Left renal pelvis (tissue), 4 donors: ENCODE measurements around the gene IRF3. TPM values are rescaled to one million over a fixed set of nuclear protein-coding genes. Genes with fewer than 3 reads are reported as not detected.

Experiments
- DNase-seq, 4 donors: peaks; one replicate each; pipeline ENCODE4 v3.0.0-alpha.2; 2013; ENCODE audit warnings: low read depth in 4 of 4, low spot score in 3 of 4
- polyA plus RNA-seq, 4 donors: library from polyadenylated mRNA; unstranded; fragments of 120-200 nt; gene quantifications; one replicate each; pipeline ENCODE4 v1.2.1, GENCODE V29; 2013; ENCODE audit not compliant: insufficient read length in 4 of 4

IRF3 gene
- polyA plus RNA-seq, 4 donors = 39.3 to 84.9 (median 47.1) TPM

- DNase-seq = peak in 2 of 4 donors; percentile 85 to 87
These were observed 10.6 kb upstream of the IRF3 start for GRCh38 chr19:49676136-49676783.

DNA sequence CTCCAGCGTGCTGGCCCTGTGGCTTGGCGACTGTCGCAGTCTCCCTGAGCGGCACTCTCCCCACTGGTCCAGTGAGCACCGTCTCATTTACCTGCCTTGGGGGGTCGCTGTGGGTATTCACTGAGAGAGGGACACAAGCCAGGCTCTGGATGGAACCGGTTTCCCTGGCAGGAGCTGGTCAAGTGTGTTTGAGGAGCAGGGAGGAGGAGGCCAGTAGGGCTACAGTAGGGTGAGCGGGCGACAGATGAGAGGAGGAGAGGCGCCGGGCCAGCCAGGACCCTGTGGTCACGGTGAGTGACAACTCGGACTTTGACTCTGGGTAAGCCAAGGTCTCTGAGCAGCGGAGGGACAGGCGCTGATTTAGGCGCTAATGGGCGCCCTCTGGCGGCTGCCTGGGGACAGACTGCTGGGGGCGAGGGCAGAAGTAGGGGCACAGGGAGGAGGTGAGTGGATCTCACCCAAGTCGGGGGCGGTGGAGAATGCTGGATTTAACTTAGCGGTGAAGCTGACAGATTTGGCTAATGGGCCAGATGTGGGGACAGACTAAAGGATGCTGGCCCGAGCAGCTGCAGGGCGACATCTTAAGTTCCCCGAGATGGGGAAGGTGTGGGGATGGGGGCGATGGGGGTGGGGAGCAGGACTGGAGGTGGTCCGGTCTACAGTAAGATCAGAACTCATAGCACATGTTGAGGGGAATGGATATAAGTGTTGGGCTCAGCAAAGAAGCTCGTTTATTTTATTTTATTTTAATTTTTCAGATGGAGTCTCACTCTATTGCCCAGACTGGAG lies 6.7 kb upstream of the IRF3 start:
- no peak for DNase-seq

GRCh38 chr19:49669516-49669915 lies 3.9 kb upstream of the IRF3 start:
- no peak for DNase-seq

DNA sequence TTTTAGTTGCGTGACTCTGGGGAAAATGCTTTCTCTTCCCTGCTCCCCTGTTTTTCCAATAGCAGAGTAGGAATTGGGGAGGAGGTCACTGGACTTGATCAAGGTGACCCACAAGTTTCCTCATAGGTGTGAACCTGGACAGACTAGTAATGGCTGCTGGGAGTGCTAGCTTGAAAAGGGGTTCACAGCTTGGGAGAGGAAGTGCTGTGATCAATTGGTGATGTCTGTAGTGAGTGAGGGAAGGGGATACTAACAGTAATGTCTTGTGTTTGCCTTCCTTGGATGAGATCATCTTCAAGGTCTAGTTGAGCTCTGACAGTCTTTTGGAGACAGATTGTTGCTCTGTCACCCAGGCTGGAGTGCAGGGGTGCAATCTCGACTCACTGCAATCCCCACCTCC lies 1.8 kb upstream of the IRF3 start:
- no peak for DNase-seq

DNA sequence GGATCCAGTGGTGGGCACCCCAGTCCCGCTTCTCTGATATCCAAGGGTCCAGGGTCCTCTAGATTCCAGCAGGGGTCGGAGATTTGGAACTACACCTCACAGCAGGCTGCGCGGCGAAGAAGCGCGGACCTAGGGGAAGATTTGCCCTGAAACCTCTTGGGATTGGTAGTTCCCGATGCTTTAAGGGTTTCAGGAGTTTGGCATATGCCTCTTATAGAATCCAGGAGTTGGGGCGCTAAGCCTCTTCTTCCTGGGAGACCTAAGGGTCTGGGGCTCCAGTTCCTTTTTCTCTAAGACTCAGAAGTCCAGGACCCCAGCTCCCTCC lies 425 bp upstream of the IRF3 start:
- DNase-seq = no peak

DNA sequence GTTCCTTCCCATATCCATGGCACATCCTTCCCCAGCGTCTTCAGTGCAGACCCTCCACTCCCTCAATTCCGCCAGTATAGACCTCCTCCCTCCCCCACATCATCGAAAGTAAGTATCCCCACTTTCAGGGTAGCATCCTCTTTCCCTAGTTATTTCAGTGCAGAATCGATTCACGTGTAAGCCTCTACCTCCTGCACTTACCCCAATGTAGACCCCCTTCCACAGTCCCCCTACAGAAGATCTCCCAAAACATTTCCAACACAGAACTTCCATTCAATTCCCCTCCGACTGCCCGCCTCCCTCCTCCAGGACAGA lies 664 bp downstream of the IRF3 start:
- DNase-seq = no peak

GRCh38 chr19:49664171-49665035 lies 1.3 kb downstream of the IRF3 start:
- no peak for DNase-seq

DNA sequence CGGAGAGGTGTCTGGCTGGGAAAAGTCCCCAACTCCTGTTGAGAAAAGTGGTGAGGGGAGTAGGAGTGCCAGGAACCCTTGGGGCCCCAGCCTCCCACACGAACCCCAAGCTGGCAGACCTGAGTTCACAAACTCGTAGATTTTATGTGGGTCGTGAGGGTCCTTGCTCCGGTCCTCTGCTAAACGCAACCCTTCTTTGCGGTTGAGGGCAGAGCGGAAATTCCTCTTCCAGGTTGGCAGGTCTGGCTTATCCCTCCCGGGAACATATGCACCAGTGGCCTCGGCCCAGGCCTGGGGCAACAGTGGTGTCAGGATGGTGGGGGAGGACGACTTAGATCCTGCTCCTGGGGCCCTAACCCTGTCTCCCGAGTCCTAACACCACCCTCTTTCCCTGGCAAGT lies 2.4 kb downstream of the IRF3 start:
- DNase-seq = no peak

- DNase-seq = no peak
These were observed 3.6 kb downstream of the IRF3 start for GRCh38 chr19:49662011-49662410.

GRCh38 chr19:49660338-49660961 lies 5.2 kb downstream of the IRF3 start:
- no peak for DNase-seq

DNA sequence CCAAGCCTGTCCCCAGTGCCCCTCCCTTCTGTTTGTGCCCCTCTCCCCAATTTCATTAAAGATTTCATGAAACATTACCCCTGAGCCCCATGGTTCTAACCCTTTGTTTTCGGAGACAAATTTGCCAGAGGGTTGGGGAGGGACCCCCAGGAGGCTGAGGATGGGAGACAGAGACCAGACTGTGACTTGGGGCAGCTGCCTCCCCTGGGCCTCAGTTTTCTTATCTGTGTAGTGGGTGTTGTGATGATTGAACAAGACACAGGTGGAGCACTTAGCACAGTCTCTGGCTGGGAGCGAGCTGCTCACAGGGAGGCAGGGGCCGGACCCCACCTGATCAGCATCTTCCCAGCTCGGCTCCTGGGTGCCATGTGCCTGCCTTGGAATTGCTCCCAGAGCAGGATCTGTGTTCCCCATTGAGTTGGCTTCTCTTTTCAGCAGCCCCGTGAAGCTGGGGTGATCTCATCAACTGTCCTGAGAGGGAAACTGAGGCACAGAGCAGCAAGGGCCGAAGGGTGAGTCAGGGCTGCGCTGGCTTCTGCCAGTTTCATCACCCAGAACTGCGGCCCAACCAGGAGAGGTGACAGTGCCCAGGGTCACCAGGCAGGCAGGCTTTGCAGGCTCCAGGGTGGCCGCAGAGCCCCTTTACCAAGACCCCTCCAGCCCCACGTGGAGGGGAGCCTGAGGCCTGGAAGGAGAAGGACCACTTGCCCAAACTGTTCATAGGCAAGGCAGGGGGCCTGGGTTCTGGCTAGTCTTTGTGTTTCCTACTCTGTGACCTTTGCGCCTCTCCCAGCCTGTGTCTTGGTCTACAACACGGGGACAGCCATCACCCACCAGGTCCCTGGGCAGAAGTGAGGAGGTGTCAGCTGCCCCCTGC lies 6.9 kb downstream of the IRF3 start:
- no peak for DNase-seq

DNA sequence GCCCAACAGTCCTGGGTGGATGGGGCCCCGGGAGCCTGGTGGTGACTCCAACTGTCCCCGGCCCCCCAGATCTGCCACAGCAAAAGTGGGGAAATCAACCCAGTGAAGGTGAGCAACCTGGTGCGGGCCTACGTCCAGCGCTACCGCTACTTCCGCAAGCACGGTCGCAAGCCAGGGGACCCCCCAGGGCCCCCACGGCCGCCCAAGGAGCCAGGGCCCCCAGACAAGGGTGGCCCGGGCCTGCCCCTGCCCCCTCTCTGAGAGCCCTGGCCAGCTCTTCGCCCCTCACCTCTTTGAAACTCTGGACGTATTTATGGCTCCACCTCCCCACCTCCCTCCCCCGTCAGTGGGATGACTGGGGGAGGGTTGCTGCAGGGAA lies 7.5 kb downstream of the IRF3 start:
- DNase-seq = no peak

DNA sequence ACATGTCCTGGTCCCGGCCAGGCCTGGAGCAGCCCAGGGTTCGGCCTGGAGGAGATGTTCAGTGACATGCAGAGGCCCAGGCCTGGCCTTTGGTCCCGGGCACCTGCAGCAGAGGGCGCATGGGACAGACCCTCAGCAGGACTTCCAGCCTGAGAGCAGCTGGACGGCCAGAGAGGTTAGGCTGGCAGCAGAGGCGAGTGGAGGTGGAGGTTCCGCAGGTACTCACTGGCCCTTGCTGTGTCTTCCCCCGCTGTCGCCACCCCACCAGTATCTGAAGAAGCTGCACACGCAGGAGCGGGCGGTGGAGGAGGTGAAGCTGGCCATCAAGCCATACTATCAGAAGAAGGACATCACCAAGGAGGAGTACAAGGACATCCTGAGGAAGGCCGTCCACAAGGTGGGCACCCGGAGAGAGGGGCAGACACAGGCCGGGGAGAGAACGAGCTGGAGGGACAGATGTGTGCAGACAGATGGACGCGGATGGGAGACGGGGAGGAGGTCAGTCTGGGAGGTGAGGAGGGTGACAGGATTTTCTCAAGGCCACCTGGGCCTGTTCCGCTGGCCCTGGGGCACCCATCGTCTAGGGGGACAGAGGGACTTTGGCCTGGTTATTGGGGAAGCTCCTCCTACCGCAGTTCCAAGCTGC lies 8.0 kb downstream of the IRF3 start:
- no peak for DNase-seq

- DNase-seq = no peak
These were observed 9.1 kb downstream of the IRF3 start for GRCh38 chr19:49656456-49657109.

DNA sequence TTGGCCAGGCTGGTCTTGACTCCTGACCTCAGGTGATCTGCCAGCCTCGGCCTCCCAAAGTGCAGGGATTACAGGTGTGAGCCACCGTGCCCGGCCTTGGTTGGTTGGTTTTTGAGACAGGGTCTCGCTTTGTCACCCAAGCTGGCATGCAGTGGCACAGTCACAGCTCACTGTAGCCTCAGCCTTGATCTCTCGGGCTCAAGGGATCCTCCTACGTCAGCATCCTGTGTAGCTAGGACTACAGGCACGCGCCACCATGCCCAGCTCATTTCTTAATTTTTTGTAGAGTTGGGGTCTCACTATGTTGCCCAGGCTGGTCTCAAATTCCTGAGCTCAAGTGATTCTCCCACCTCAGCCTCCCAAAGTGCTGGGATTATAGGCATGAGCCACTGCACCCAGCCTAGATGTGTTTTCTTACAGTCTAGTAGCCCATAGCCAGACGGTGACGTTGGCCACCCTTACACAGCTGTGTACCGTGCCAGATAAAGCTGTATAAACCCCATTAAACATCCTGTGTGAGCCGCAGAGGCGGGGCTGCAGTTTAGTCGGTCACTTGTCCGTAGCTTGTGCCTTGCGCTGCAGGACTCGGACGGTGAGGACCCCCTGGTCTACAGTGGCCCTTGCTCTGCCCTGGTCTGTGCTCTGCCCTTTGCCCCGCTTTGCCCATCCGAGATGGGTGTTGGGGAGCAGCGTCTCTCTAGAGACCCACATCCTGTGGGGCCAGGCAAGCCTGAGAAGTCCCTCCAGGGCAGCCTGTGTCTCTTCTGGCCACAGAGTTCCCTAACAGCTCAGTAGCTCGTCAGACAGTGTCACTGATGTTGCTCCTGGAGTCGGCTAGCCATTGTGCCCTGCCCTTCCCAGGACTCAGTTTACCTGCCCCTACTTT lies 9.8 kb downstream of the IRF3 start:
- DNase-seq = no peak

DNA sequence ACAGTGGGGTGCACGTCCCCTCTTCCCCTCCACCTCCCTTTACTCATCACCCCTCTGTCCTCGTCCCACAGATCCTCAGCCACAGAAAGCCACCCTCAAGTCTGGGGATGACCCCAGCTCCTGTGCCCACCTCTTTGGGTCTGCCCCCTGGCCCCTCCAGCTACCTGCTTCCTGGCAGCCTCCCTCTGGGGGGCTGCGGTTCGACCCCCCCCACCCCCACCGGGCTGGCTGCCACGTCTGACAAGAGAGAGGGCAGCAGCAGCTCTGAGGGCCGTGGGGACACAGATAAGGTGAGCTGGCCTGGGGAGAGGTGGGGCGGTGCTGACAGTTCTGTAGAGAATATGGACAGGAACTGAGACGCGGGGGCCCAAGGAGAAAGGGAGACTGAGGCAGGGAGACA lies 11.1 kb downstream of the IRF3 start:
- no peak for DNase-seq

GRCh38 chr19:49653466-49653806 lies 12.2 kb downstream of the IRF3 start:
- no peak for DNase-seq
